Stimulated activated CD8-positive, alpha-beta memory T cell treated with anti-CD3 and anti-CD28 coated beads, Interleukin-15, amount 100 ng/mL, for 4 hours (primary cell): ENCODE results near the gene TTC7B.

Experiments
- DNase-seq, 2 donors: peaks; one replicate each; pipeline ENCODE4 v3.0.0-alpha.2; 2020; ENCODE audit warnings: low read depth in 2 of 2

Gene TTC7B

DNA sequence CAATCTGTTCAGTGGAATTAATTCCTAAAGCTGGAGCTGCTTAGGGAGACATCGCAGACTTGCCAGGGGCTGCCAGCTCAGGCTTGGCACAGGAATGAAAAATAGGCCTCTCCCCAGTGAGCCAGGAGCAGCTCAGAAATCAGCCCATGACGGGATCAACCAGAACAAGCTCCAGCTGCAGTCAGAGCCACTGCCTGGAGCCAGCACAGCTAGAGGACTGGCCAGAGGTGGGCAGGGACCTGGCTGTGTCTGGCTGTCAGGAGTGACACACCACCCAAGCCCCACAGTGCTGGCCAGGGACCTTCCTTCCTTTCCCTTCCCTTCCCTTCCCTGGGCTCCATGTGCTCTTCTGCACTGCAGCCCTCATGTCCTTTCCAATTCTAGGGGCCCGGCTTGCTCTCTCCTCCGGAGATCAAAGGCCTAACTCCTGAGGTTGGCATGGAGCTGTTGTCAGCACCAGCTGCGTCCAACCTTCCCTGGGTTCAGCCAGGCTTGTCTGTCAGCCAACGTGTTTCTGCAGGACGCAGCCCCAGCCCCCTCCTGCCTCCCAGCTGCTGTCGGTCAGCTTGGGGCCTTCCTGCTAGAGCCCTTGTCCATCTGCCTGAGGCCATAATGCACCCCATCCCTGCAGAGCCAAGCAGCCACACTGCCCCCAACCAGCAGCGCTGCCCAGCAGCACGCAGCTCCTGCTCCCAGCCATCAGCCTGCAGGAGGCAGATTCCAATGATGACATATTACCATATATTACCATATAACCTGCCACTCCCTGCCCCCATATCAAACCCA lies 270.1 kb downstream of the TTC7B start:
- no peak for DNase-seq

DNA sequence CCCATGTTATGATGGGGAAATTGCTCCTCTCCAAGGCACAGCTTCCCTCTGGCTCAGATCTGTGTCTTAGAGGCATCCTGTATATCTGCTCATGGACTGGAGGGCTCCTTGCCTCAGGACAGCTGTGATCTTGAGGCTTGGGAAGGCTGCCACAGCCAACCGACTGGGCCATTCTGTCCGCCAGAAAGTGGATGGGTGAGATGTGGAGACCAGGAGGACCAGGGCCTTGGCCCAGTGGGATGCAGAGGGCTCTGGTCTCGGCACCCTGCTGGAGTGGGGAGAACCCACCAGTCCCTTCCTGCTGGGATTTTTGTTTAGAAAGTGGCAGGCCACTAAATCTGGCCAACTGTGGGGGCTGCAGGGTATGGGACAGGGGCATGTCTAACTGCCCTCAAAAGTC lies 270.8 kb downstream of the TTC7B start:
- no peak for DNase-seq

DNA sequence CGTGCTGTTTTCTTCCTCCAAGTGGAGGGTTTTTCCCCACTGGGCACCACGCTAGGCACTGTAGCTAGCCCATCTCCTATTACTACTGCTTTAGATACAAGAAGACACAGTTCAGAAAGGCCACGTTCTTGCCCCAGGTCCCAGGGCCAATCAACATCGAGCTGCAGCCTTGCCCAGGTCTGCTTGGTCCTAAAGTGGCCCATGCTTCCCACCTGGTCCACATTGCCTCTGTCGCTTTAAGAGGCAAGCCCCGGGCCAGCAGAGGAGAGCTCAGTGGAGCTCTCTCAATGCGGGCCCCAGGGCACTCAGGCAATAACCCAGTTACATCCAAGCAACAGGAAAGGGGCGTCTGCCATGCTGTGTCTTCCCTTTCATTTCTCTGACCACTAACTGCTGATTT lies 271.3 kb downstream of the TTC7B start:
- no peak for DNase-seq

DNA sequence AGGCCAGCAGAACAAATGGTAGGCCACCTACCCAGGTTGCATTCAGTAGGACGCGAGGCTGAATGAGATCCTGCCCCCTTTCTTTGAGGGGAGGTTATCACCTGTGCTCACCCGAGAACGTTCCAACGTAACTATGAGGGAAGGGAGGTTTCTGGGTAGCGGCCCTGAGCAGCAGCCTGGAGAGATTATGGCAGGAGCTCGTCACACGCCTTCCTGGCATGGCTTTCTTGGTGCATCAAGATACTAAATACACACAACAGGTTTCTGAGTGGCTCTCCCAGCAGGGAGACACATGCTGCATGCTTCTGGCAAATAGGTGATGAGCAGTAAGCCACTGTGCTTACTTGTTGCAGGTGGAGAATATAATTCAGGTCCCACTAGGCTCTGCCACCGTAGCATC lies 271.7 kb downstream of the TTC7B start:
- DNase-seq = no peak

DNA sequence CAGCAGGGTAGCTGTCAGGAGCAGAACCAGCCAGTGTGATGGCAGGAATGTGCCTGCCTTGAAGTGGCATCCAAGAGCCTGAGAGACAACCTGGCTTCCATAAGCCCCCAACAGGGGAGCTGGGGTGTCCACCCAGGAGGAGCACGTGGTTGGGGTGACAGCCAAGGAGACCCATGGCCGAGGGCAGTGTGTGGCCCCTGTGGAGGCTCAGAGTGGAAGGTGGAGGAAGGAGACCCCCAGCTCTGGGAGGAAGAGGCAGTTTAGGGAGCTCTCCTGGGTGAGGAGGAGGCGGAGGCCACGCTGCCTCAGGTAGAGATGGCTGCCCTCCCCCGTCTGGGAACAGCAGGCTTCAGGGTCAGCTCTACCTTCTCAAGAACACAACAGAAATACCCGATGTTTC lies 272.4 kb downstream of the TTC7B start:
- no peak for DNase-seq

DNA sequence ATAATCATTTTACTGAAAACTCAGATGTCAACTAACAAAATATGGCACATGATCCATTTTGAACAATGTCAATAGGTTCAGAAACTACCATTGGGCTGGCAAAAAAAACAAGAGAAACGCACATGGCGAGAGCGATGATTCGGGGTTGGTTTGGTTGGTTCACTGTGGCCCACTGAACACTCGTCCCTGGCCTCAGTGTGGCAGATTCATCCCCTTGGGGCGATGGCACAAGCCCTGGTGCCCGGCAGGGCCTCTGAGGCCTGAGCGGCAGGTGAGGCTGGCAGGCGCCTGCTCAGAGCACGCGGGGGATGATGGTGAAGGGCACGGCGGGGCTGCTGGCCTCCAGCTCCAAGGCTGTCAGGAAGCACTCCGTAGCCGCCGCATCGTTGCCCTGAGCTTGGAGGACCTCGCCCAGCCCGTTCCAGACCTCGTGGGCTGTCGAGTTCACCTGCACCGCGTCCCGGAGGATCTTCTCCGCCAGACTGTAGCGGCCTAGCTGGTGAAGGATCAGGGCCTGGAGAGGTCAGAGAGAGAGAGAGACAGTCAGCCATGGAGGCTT lies 275.1 kb downstream of the TTC7B start:
- DNase-seq = no peak

DNA sequence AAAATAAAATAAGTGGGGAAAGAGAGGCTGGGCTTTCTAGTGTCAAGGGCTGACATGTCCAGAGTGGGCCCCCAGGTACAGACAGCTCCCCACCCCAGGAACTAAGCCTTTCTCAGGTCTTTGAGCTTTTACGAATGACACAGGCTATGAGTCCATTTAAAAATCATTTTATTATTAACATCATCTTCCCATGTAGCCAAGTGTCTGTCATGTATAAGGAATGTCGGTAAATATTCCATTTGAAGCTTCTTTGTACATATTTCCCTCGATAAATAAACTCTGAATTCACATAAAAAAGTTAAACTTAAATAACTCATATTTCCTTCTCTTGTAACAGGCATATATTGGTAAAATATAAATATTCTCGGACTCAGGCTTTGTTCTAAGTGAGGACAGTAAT lies 275.8 kb downstream of the TTC7B start:
- no peak for DNase-seq

DNA sequence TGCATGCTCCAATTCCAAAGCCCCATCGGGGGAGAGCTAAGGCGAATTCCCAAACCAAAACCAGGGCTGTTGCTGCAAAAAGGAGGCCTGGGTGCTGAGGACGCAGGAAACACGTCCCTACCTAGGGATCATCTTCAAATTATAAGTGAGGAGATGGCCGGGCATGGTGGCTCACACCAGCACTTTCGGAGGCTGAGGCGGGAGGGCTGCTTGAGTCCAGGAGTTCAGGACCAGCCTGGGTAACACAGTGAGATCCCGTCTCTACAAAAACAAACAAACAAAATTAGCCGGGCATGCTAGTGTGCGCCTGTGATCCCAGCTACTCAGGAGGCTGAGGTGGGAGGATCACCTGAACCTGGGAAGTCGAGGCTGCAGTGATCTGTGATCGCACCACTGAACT lies 276.2 kb downstream of the TTC7B start:
- no peak for DNase-seq

DNA sequence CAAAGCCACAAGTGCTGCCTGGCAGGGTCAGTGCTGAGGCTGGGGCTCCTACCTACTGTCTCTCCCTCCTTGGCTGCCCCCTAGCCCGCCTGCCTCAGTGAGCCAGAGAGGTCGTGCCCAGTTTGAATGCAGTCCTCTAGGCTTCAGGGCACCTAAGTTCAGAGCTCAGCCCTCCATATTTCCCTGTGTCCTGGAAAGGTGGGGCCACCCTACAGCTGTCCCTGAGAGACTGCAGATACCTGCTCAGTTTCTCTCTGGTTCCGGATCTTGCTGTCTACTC lies 276.8 kb downstream of the TTC7B start:
- DNase-seq = no peak

DNA sequence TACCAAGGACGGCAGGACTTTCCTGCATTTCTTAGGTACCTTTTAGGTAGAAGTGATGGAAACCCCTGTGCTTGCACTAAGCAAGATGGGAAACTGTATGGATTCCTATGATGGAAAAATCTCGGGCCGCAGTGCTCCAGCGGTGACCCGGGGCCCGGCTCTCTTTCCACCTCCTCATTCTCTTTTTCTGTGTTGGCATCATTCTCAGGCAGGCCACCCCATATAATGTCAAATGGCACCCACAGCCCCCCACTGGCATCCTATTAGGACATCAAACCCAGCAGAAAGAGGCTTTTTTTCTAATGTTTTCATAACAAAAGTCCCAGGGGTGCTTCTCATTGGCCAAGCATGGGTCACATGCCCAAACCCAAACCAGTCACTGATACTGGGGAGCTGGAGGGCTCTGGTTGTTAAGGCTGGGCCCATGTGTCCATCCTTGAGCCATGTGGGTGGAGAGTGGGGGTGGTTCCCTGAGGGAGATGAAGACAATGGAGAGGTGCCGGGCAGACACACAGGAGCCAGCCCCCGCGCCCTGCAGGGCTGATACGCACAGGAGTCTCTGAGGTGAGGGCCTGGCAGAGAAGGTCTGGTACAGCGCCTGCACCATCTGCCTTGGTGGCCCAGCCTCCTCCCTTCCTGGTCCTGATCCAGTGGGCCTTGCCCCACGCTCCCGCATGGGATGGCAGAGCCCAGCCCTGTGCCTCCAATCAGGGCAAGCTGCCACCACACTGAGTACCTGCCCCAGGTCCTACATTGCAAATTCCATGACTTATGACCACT lies 277.3 kb downstream of the TTC7B start:
- no peak for DNase-seq

DNA sequence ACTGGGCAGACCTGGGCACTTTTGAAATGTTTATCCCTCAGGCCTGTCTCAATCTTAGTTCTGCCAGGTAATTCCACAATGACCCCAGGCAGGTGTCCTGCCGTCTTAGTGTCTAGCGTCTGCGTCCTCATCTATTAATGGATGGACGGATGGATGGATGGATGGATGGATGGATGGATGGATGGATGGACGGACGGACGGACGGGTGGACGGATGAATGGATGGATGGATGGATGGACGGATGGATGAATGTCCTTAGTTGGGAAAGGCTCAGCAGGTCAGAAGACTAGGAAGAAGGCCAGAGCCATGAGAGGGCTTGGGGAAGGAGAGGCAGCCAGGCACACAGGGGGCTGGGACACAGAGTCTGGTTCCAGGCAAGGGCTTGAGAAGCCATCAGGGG lies 278.1 kb downstream of the TTC7B start:
- DNase-seq = no peak

DNA sequence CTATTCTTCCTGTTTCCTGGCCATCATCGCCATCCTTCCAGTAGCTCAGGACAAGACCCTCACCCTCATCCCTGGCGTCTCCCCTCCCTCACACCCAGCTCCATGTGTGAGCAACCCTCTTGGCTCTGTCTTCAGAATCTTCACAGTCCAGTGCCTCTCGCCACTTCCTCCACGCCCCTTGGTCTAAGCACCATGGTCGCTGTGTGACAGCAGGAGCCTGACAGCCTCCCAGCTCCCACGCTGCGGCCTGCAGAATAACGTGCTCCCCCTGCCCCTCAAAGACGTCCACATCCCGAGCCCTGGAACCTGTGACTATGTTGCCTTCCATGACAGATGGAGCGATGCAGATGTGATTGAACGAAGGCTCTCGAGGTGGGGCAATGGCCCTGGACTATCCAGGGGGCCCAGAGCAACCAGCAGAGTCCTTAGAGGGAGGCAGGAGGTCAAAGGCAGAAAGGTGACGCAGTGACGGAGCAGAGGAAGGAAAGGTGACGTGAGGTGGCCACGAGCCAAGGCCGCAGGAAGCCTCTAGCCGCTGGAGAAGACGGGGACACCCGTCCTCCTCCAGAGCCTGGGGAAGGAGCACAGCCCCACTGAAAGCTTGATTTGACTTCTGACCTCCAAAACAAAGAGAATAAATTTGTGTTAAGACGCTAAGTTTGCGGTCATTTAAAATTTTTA lies 279.6 kb downstream of the TTC7B start:
- no peak for DNase-seq

DNA sequence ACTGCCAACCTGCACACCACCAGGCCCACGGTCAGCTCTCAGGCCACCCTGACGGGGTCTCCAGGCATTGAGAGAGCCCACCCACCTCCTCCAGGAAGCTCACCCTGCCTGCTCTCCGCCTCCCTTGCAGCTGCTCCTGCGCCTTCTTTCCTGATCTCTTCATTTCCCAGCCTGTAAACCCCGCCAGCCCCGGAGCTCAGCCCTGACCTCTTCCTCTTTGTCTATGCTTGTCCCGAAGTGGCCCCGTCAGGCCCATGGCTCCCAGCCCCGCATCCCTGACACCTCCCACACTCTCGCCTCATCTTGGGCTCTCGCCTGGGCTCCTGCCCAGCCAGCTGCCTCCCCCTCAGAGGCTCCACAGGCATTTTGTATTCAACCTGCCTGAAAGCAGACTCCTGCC lies 280.1 kb downstream of the TTC7B start:
- no peak for DNase-seq

DNA sequence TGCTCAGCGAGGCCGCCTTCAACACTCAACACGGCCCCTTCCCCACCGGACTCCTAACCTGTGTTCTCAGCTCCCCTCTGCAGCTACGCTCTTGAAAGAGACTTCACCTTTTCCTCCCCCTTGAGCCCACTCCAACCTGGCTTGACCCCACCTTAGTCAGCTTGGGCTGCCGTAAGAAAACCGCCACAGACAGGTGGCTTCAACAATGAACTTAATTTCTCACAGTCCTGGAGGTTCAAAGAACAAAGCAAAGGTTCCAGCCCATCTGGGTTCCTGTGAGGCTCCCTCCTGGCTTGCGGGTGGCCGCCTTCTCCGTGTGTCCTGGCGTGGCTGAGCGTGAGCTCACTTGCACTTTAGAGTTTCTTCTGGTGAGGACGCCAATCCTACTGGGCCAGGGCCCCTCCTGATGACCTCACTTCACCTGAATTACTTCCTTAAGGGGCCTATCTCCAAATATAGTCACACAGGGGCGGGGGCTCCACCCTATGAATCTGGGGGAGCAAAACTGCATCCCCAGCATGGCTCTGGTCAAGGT lies 280.6 kb downstream of the TTC7B start:
- DNase-seq = no peak

DNA sequence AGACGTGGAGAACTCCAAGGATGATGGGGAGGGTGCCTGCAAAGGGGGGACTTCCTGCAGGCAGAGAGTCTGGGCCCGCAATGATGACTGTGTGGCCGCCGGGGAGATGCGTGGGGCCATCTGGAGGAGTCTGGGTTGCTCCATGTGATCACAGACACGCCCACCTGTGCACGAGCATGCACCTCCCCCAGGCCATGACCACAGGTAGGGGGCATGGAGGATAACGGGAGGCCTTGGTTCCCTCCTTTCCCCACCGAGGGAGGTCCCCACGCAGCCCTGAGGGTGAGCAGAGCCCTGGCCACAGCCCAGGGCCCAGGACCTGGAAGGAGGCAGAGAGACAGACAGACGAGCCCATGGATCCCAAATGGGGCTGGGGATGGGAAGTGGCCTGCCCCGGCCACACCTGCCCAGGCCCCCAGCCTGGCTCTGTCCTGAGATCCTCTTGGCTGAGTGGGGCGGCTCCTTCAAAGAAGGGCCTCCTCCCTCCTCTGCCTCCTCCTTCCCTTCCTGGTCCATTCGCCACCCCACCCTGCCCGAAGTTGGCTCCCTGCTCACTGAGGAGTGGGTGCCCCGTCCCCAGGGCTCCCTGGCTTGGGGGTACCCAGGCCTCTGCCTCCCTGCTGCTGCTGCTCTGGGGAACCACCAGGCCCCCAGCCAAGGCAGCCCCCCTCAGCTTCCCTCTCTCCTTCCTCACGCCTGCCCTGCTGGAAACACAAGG lies 281.2 kb downstream of the TTC7B start:
- no peak for DNase-seq

DNA sequence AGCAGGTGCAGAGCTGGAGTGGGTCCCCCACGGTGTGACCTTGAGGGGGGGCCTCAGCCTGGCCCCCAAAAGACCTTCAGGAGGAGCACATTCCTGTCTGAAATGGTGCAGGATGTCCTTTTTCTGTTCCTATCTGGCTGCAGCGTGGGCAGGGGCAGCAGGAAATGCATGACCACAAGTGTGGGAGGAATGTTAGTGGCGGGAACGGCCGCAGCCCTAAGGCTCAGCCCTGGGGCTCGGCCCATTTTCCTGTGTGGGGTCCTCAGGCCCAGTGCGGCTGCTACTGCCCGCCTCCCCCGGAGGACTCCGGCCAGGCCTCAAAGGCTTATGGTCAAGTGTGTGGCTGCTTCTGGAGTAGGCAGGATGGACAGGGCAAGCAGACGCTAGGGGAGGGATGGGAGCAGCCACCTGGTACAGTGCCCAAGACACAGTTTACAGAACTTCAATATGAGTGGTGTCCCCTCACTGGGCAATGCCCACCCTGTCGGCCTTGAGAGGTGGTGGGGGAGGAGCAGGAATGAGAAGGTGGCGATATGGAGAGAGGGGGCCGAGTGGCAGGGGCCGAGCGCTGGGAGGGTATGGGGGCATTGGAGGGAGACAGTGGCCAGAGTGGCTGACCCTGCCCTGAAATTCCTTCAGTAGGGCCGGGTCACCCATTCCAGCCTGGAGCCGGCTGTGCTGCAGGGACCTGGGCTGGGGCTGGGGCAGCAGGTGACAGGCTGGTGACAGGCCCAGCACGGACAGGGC lies 282.0 kb downstream of the TTC7B start:
- DNase-seq = no peak

DNA sequence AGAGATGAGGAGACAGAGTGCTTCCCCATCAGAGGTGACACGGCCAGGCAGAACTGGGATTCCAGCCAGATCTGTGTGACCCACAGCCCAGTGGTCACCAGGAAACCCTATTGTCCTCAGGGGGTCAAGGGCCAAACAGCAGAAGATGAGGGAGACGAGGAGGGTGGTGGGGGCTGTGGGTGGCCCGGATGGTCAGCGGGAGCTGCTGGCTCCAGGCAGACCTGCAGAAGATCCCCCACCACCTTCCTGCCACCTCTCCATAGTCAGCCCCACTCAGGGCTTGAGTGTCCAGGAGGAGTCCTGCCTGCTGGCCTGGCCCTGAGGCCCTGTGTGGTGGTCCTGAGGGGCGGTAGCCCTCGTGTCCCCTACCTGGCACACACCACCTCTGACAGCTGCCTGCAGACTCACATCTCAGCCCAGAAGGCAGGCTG lies 282.6 kb downstream of the TTC7B start:
- no peak for DNase-seq

DNA sequence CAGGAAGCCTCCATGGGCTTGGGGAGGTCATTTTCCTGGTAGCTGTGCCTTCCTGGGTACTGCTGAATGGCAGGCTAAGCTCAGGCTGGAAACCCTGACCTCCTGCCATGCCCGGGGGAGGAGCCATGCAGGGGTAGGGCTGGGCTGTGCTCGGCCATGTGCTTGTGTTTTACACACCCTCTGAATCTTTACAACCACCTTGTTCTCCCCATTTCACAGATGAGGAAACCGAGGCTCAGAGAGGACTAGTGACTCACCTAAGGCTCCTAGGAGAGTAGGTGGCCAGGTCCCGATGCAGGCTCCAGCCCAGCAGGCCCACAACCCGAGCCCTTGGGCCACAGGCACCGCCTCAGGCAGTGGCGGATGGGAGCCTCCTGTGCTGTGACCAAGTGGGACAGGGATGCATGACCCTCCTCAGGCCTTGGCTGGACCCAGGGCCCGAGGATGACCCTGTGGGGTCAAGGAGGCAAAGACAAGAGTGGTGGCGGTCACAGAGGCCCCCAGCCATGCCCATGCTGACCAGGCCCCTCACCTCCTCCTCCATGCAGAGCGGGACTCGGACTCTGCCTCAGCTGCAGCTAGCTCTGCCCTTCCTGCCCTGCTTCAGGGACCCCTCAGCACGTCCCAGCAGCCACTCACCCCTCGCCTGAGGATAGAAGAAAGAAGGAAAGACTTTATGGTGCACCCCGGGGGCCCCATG lies 283.3 kb downstream of the TTC7B start:
- no peak for DNase-seq

DNA sequence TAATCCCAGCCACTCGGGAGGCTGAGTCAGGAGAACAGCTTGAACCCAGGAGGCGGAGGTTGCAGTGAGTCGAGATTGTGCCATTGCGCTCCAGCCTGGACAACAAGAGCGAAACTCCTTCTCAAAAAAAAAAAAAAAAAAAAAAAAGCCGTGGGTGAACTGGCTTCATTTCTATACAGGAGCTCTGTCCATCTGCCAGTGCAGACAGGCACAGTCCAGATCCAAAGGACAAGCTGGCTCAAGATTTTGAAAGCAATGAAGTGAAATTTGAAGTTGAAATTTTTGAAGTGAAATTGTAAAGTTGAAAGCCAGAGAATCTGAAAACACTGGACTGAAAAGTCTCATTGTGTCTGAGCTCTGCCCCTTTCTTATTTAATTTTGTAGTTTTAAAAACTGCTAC lies 284.7 kb downstream of the TTC7B start:
- DNase-seq = no peak

DNA sequence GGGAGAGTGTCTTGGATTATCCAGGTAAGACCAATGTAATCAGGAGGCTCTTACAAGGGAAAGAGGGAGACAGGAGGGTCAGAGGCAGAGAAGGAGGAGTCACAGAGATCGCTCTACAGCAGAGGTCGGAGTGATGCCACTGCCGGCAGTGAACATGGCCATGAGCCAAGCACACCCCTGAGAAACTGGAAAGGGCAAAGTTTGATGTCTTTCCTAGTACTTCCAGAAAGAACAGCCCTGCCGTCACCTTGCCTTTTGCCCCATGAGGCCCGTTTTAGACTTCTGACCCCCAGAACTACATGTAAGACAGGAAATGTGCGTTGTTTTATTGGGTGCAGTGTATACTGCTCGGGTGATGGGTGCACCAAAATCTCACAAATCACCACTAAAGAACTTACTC lies 285.7 kb downstream of the TTC7B start:
- no peak for DNase-seq
